Measurements from ENCODE around the gene DAB2IP. TPM values are rescaled to one million over a fixed set of nuclear protein-coding genes. Genes with fewer than 3 reads are reported as not detected.

The DAB2IP gene
- total RNA-seq, 1 experiment from 2014 or later = 15.2 TPM

- intact Hi-C loops (cut with micrococcal nuclease) = no loop called here
- no peak overlapping the region for H3K4me2 ChIP-seq (ENCODE audit: low read length)
- H3K9ac ChIP-seq (ENCODE audit: low read length) = no peak overlapping the region
- ATAC-seq (no peak), DNase-seq (no peak)
- H4K20me1 ChIP-seq (ENCODE audit: low read length) = no peaks in the 10 kb centered on the region
- no peaks in the 10 kb centered on the region for H3K9me2 ChIP-seq (replicated peaks; ENCODE audit: low read length)
- H3K79me2 ChIP-seq (ENCODE audit: low read length) = no peaks in the 10 kb centered on the region
- H3K36me3 ChIP-seq (ENCODE audit: low read depth, low read length) = no peaks in the 10 kb centered on the region
- H3K4me3 ChIP-seq (ENCODE audit: low read length) = no peak overlapping the region
- H3K27ac ChIP-seq (ENCODE audit: low read length) = no peak overlapping the region
- BruUV-seq (replicated peaks) = no TSS peak
- H3K4me1 ChIP-seq (ENCODE audit: insufficient read depth, low read length) = no peaks in the 10 kb centered on the region
- ChIA-PET CTCF (no interaction called here), POLR2A (ENCODE audit: unreplicated experiment) (no interaction called here)
- no peaks in the 10 kb centered on the region for H3F3A ChIP-seq (ENCODE audit: low read length, unreplicated experiment)
- H3K27me3 ChIP-seq (ENCODE audit: low read length) = no peaks in the 10 kb centered on the region
- H2AFZ ChIP-seq (ENCODE audit: low read length) = no peak overlapping the region
- no peak for TF ChIP-seq EZH2phosphoT487 (IDR thresholded peaks at IDR 0.05; ENCODE audit: borderline replicate concordance, low read length)
- no peak for TF ChIP-seq EZH2 (IDR thresholded peaks at IDR 0.05; ENCODE audit: low read length, unreplicated experiment)
- TF ChIP-seq, protein P1, sequence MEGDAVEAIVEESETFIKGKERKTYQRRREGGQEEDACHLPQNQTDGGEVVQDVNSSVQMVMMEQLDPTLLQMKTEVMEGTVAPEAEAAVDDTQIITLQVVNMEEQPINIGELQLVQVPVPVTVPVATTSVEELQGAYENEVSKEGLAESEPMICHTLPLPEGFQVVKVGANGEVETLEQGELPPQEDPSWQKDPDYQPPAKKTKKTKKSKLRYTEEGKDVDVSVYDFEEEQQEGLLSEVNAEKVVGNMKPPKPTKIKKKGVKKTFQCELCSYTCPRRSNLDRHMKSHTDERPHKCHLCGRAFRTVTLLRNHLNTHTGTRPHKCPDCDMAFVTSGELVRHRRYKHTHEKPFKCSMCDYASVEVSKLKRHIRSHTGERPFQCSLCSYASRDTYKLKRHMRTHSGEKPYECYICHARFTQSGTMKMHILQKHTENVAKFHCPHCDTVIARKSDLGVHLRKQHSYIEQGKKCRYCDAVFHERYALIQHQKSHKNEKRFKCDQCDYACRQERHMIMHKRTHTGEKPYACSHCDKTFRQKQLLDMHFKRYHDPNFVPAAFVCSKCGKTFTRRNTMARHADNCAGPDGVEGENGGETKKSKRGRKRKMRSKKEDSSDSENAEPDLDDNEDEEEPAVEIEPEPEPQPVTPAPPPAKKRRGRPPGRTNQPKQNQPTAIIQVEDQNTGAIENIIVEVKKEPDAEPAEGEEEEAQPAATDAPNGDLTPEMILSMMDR (conservative IDR thresholded peaks at IDR 0.05; ENCODE audit: low read depth, low read length) = no peak
- H3K9me3 ChIP-seq (ENCODE audit: low read length) = no peaks in the 10 kb centered on the region
Observed at GRCh38 chr9:121779381-121780117, 128.1 kb downstream of the DAB2IP start.

DNA sequence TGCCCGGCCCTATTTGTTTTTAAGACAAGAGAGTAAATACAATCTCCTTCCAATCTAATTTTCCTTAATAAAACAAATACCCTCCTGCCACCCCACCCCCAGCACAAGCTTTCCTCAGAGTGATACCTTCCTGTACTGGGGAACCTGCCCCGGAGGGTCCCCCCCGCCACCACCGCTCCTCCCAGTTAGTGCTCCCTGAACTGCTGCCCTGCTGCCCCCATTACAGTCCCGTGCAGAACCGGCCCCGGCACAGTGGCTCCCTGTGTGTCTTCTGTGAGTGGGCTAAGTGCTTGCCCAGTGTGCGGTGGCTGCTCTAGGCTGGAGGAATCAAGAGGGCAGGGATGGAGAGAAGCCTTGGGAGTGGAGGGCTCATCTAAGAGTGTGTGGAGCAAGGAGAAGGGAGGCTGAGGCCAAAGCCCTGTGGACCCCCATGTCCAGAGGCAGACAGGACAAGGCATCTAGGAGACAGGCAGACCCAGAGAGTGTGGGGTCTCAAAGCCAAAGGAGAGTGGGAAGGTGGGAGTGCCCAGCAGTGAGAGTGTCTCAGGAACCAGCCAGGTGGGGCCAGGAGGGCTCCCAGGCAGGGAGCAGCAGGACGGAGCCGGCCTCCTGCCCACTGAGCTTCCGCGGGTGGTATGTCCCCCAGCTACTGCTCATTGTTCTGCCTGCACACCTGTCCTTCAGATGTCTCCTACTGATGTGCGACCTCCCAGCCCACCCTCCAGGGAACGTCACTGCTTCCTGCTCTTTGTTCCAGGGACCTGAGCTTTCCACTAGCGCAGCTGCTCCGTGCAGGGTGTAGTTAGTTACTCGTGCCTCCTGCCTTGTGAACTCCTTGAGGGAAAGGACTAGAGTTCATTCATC lies 129.0 kb downstream of the DAB2IP start:
- Histone ChIP-seq H3F3A (ENCODE audit: low read length, unreplicated experiment) (no peaks in the 10 kb centered on the region), H3K4me2 (ENCODE audit: low read length) (no peak overlapping the region), H3K9me2 (replicated peaks; ENCODE audit: low read length) (no peaks in the 10 kb centered on the region), H4K20me1 (ENCODE audit: low read length) (no peaks in the 10 kb centered on the region), H3K79me2 (ENCODE audit: low read length) (no peaks in the 10 kb centered on the region), H3K36me3 (ENCODE audit: low read depth, low read length) (no peaks in the 10 kb centered on the region), H3K9ac (ENCODE audit: low read length) (no peak overlapping the region), H3K4me1 (ENCODE audit: insufficient read depth, low read length) (no peaks in the 10 kb centered on the region), H3K27me3 (ENCODE audit: low read length) (no peaks in the 10 kb centered on the region), H3K9me3 (ENCODE audit: low read length) (no peaks in the 10 kb centered on the region), H2AFZ (ENCODE audit: low read length) (no peak overlapping the region), H3K4me3 (ENCODE audit: low read length) (no peak overlapping the region), H3K27ac (ENCODE audit: low read length) (no peak overlapping the region)
- DNase-seq (no peak), ATAC-seq (no peak)
- no TSS peak for BruUV-seq (replicated peaks)
- intact Hi-C loops (cut with micrococcal nuclease) = no loop called here
- POLR2A ChIA-PET (ENCODE audit: unreplicated experiment) = no interaction called here
- CTCF ChIA-PET = no interaction called here
- TF ChIP-seq, protein P1 (conservative IDR thresholded peaks at IDR 0.05; ENCODE audit: low read depth, low read length) = no peak
- TF ChIP-seq EZH2 (IDR thresholded peaks at IDR 0.05; ENCODE audit: low read length, unreplicated experiment) (no peak), EZH2phosphoT487 (IDR thresholded peaks at IDR 0.05; ENCODE audit: borderline replicate concordance, low read length) (no peak)

- Histone ChIP-seq H2AFZ (ENCODE audit: low read length) (no peak overlapping the region), H3K9ac (ENCODE audit: low read length) (no peak overlapping the region), H3K9me2 (replicated peaks; ENCODE audit: low read length) (no peaks in the 10 kb centered on the region), H3K9me3 (ENCODE audit: low read length) (no peaks in the 10 kb centered on the region), H3K4me3 (ENCODE audit: low read length) (no peak overlapping the region), H4K20me1 (ENCODE audit: low read length) (no peaks in the 10 kb centered on the region), H3F3A (ENCODE audit: low read length, unreplicated experiment) (no peaks in the 10 kb centered on the region), H3K79me2 (ENCODE audit: low read length) (no peaks in the 10 kb centered on the region), H3K4me1 (ENCODE audit: insufficient read depth, low read length) (no peaks in the 10 kb centered on the region), H3K36me3 (ENCODE audit: low read depth, low read length) (no peaks in the 10 kb centered on the region), H3K27ac (ENCODE audit: low read length) (no peak overlapping the region), H3K27me3 (ENCODE audit: low read length) (no peaks in the 10 kb centered on the region), H3K4me2 (ENCODE audit: low read length) (no peak overlapping the region)
- DNase-seq = no peak
- CTCF ChIA-PET = no interaction called here
- intact Hi-C loops (cut with micrococcal nuclease) = no loop called here
- POLR2A ChIA-PET (ENCODE audit: unreplicated experiment) = no interaction called here
- ATAC-seq = no peak
- no TSS peak for BruUV-seq (replicated peaks)
- TF ChIP-seq EZH2phosphoT487 (IDR thresholded peaks at IDR 0.05; ENCODE audit: borderline replicate concordance, low read length) = no peak
- TF ChIP-seq, protein P1 (conservative IDR thresholded peaks at IDR 0.05; ENCODE audit: low read depth, low read length) = no peak
- TF ChIP-seq EZH2 (IDR thresholded peaks at IDR 0.05; ENCODE audit: low read length, unreplicated experiment) = no peak
Observed at GRCh38 chr9:121781145-121781548, 129.7 kb downstream of the DAB2IP start.

All from PC-3 (cell line).